RWPE2 (cell line): ENCODE measurements around the gene MCF2L2.

Source experiments
- ATAC-seq: fragments of 200-7000 bp; cut with Tn5 transposase; 3 replicates; pipeline ENCODE4 v1.9.1; 2021; ENCODE audit warnings: low read depth
- DNase-seq: peaks from one replicate; pipeline ENCODE4 v3.0.0-alpha.2; 2020; ENCODE audit warnings: low spot score
- H3K27ac ChIP-seq: fragments of 450-650 bp; 2 replicates; pipeline ENCODE4 v1.5.1; 2017; ENCODE audit warnings: mild to moderate bottlenecking; ENCODE audit not compliant: poor library complexity, severe bottlenecking
- H3K27me3 ChIP-seq: fragments of 250-450 bp; sonication (Bioruptor Pico); 2 replicates; pipeline ENCODE4 v1.5.1; 2021; ENCODE audit warnings: mild to moderate bottlenecking, moderate library complexity; ENCODE audit not compliant: insufficient read depth, poor library complexity, severe bottlenecking
- H3K36me3 ChIP-seq: fragments of 250-450 bp; sonication (Bioruptor Pico); 2 replicates; pipeline ENCODE4 v1.5.1; 2020; ENCODE audit warnings: low read depth, mild to moderate bottlenecking, moderate library complexity
- H3K4me1 ChIP-seq: fragments of 250-450 bp; sonication (Bioruptor Pico); 2 replicates; pipeline ENCODE4 v1.5.1; 2021; ENCODE audit warnings: mild to moderate bottlenecking, moderate library complexity; ENCODE audit not compliant: insufficient read depth, poor library complexity, severe bottlenecking
- H3K4me3 ChIP-seq: fragments of 250-450 bp; sonication (Bioruptor Pico); 2 replicates; pipeline ENCODE4 v1.5.1; 2021; ENCODE audit warnings: mild to moderate bottlenecking, moderate library complexity; ENCODE audit not compliant: severe bottlenecking
- H3K9me3 ChIP-seq: fragments of 250-450 bp; sonication (Bioruptor Pico); 2 replicates; pipeline ENCODE4 v1.5.1; 2021; ENCODE audit warnings: mild to moderate bottlenecking, moderate library complexity; ENCODE audit not compliant: severe bottlenecking
- CTCF ChIP-seq: fragments of 450-650 bp; IDR thresholded peaks from one replicate; pipeline ENCODE4 v1.5.1; 2017; ENCODE audit warnings: mild to moderate bottlenecking, moderate library complexity; ENCODE audit not compliant: poor library complexity, severe bottlenecking

MCF2L2 gene

GRCh38 chr3:183438735-183439134 lies 10.3 kb upstream of the MCF2L2 start:
- Histone ChIP-seq H3K9me3 (peaks cover 2% of the 10 kb centered on the region), H3K36me3 (no peaks in the 10 kb centered on the region), H3K27me3 (no peaks in the 10 kb centered on the region), H3K4me3 (no peak overlapping the region), H3K4me1 (no peaks in the 10 kb centered on the region), H3K27ac (no peak overlapping the region)
- no peak for TF ChIP-seq CTCF
- ATAC-seq (no peak), DNase-seq (no peak)

GRCh38 chr3:183437666-183438564 lies 9.5 kb upstream of the MCF2L2 start:
- TF ChIP-seq CTCF: no peak
- no peaks in the 10 kb centered on the region for H3K27me3 ChIP-seq
- DNase-seq (no peak), ATAC-seq (no peak)
- H3K27ac ChIP-seq: no peak overlapping the region
- no peak overlapping the region for H3K4me3 ChIP-seq
- no peaks in the 10 kb centered on the region for H3K4me1 ChIP-seq
- H3K9me3 ChIP-seq: no peaks in the 10 kb centered on the region
- no peaks in the 10 kb centered on the region for H3K36me3 ChIP-seq

GRCh38 chr3:183437061-183437460 lies 8.6 kb upstream of the MCF2L2 start:
- no peak overlapping the region for H3K27ac ChIP-seq
- no peaks in the 10 kb centered on the region for H3K36me3 ChIP-seq
- H3K4me3 ChIP-seq: no peak overlapping the region
- no peaks in the 10 kb centered on the region for H3K27me3 ChIP-seq
- TF ChIP-seq CTCF: no peak
- H3K9me3 ChIP-seq: no peaks in the 10 kb centered on the region
- DNase-seq: no peak
- H3K4me1 ChIP-seq: no peaks in the 10 kb centered on the region
- ATAC-seq: no peak

DNA sequence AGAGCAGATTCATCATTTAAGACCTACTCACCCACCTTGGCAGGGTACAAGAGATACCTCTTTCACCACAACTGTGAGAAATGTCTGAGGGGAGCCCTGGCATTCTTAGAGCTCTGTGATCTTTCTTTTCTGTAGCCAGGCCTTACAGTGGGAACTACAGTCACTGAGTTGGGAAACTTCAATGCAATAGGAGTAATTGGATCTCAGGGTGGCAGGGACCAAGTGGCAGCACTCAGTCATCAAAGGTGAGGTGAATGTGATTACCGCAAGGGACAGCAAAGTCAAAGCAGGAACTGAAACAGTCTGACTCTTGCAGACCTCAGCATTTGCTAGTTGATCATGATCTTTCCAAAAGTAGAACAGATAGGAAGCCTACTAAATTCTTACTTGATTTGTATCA lies 7.2 kb upstream of the MCF2L2 start:
- no peaks in the 10 kb centered on the region for H3K4me1 ChIP-seq
- H3K27ac ChIP-seq: no peak overlapping the region
- no peak overlapping the region for H3K4me3 ChIP-seq
- no peaks in the 10 kb centered on the region for H3K27me3 ChIP-seq
- no peaks in the 10 kb centered on the region for H3K36me3 ChIP-seq
- DNase-seq (no peak), ATAC-seq (no peak)
- TF ChIP-seq CTCF: no peak
- no peaks in the 10 kb centered on the region for H3K9me3 ChIP-seq

GRCh38 chr3:183434992-183435391 lies 6.6 kb upstream of the MCF2L2 start:
- Histone ChIP-seq H3K27ac (no peak overlapping the region), H3K9me3 (no peaks in the 10 kb centered on the region), H3K4me3 (no peak overlapping the region), H3K27me3 (no peaks in the 10 kb centered on the region), H3K4me1 (no peaks in the 10 kb centered on the region), H3K36me3 (no peaks in the 10 kb centered on the region)
- DNase-seq: no peak
- ATAC-seq: no peak
- no peak for TF ChIP-seq CTCF
